ENCODE measurements around the gene COL20A1. TPM values are rescaled to one million over a fixed set of nuclear protein-coding genes. Genes with fewer than 3 reads are reported as not detected.

Gene COL20A1
- polyA plus RNA-seq, 2 of the 4 experiments (the other 2 are of a cell fraction) = 0.21 to 0.93 TPM

DNA sequence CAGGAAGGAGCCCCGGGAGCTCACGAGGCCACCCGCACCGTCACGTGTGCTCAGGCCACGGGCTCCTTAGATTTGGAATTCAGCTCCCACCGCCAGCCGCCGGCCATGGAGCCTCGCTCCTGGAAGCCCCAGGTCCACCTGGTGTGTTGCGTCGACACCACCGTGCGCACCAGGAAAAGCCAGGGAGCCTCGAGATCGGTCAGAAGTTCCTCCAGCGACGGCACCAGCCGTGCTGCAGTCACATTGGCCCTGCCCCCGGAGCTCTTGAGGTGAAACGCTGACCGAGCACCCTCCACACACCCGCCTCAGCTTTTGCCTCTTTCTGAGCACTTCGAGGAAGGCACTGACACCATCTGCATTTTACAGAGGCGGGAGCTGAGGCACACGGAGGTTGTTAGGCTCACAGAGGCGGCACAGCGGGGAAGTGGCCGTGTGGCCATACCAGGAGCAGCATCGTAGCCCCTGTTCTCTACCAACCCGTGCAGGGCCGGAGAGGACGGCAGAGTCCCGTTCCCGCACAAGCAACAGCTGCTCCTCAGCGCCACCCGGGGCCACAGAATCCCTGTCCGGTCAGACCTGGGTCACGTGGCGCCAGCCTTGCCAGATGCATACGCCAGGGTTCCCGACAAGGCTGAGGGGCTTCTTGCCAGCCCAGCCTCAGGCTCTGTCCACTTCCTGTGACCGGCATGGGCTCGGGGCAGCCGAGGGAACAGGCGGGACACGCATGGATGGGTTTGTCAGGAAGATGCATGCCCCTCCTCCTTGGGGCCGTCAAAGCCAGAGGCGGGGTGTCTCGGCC, 46.3 kb upstream of the COL20A1 start:
- ChIA-PET CTCF (interaction anchor here (0.7 to 11.7 kb wide), 6 partner anchors 8 to 34 kb away, joined by 3 to 131 read pairs (median 6); partner anchors contain the start of gene BIRC7), POLR2A (no interaction called here)
- peak; percentile 12 for TF ChIP-seq MAFK (IDR thresholded peaks at IDR 0.05; ENCODE audit: partially characterized antibody)
- no peak for TF ChIP-seq HEYL (CRISPR knock-in tag; IDR thresholded peaks at IDR 0.05)
- H3K4me1 ChIP-seq = peaks cover 32% of the 10 kb centered on the region
- FAIRE-seq (no peak), ATAC-seq (no peak), DNase-seq (ENCODE audit: low read depth in 1 of 2, low spot score in 1 of 2) (no peak)
- H3K27ac ChIP-seq = peak overlapping the region in 1 of 2 experiments; percentile 63; a peak in 3 of 6 replicates
- no peak overlapping the region for H3K4me2 ChIP-seq
- H3K9me3 ChIP-seq = no peaks in the 10 kb centered on the region
- WGBS (ENCODE audit: missing lambda C conversion rate) = 94% methylated on average over 38 of the region's 50 CpGs
- no peak overlapping the region for H3K4me3 ChIP-seq

DNA sequence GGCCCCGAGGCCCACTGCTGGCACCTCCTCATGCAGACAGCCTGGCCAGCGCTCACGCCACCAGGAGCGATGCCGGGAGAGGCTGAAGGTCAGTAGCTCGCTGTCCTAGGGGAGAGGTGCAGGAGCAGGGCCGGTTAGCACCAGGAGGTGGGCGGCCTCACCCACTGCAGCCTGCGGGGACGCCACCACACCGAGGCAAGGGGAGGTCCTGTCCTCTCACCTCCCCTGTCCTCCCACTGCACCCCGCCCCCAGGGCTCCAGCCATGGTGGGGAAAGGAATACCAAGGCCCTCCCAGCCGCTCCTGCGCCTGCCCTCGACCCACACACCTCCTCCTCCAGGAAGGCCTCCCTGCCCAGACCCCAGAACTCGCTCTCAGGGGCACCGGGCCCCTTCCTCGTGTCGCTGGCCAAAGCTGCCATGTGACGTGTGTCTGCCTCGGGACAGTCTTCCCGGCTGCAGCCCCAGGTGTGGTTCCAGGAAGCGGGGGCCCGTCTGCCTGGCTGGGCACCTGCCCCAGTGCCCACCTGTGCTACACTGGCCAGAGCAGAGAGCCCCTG, 45.2 kb upstream of the COL20A1 start:
- no peak overlapping the region for H3K4me3 ChIP-seq
- H3K9me3 ChIP-seq = no peaks in the 10 kb centered on the region
- peak overlapping the region; percentile 35 to 63; a peak in 4 of 6 replicates for H3K27ac ChIP-seq
- no peak overlapping the region for H3K4me2 ChIP-seq
- ChIA-PET POLR2A (no interaction called here), CTCF (interaction anchor here (0.6 to 11.7 kb wide), 5 partner anchors 11 to 33 kb away, joined by 3 to 131 read pairs (median 8); partner anchors contain the start of gene BIRC7)
- ATAC-seq = no peak
- WGBS (ENCODE audit: missing lambda C conversion rate) = 87% methylated on average over 19 of the region's 24 CpGs
- H3K4me1 ChIP-seq = peaks cover 35% of the 10 kb centered on the region
- no peak for TF ChIP-seq JUN (IDR thresholded peaks at IDR 0.05)
- TF ChIP-seq CEBPB (IDR thresholded peaks at IDR 0.05) = no peak
- peak; percentile 50 for TF ChIP-seq ZFP36 (IDR thresholded peaks at IDR 0.05; ENCODE audit: borderline replicate concordance, partially characterized antibody)
- TF ChIP-seq SMC3 (IDR thresholded peaks at IDR 0.05) = no peak
- TF ChIP-seq NR3C1 (IDR thresholded peaks at IDR 0.05) = no peak
- TF ChIP-seq FOSB (CRISPR knock-in tag; IDR thresholded peaks at IDR 0.05) = no peak
- TF ChIP-seq HOXB5 (CRISPR knock-in tag; IDR thresholded peaks at IDR 0.05) = no peak
- no peak for FAIRE-seq
- no peak for DNase-seq (ENCODE audit: low read depth in 1 of 2, low spot score in 1 of 2)

DNA sequence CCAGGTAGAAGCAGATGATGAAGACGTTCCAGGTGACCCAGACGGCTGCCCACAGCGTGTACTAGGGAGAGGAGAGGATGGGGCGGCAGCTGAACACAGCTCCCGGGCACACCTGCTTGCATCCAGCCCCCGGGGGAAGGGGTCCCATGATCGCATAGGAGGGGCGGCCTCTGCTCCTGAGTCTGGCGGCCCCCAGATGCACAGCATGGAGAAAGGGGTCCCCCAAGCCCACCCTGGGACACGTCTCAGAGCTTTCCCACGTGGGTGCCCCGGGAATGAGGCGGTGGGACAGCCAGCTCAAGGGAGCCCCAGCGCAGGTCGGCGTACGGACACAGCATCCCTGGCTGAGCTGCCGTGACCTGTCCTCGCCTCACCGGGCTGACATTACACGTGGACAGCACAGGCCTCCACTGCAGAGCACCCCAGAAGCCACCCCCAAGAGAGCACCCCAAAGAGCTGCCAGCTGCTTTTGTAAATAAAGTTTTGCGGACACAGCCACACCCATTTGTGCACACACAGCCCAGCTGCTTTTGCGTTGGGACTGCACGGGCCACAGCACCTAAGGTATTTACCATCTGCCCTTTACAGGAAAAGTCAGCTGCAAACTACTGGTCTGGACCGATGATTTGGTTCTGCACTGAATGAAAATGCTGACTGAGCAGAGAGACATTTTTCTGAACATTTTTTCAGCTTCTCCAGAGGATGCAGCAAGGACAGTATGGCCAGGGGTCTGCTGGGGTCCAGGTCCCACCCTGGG, 44.0 kb upstream of the COL20A1 start:
- CTCF ChIA-PET = interaction anchor here (0.6 to 11.7 kb wide), 11 partner anchors 8 to 45 kb away, joined by 3 to 131 read pairs (median 3); partner anchors contain the start of gene BIRC7
- no peak for TF ChIP-seq RNF2 (IDR thresholded peaks at IDR 0.05; ENCODE audit: borderline replicate concordance, low read depth)
- no peak for TF ChIP-seq MYC (IDR thresholded peaks at IDR 0.05; ENCODE audit: borderline replicate concordance, low read length)
- no peak for TF ChIP-seq TP53 (CRISPR knock-in tag; IDR thresholded peaks at IDR 0.05)
- TF ChIP-seq MAFK (IDR thresholded peaks at IDR 0.05; ENCODE audit: partially characterized antibody) = peak; percentile 94
- 56% methylated on average over 11 of the region's 25 CpGs for WGBS (ENCODE audit: missing lambda C conversion rate)
- H3K27ac ChIP-seq = peak overlapping the region; percentile 36 to 63; a peak in 5 of 6 replicates
- no peak for DNase-seq (ENCODE audit: low read depth in 1 of 2, low spot score in 1 of 2)
- FAIRE-seq = no peak
- H3K4me1 ChIP-seq = peaks cover 42% of the 10 kb centered on the region
- no peak overlapping the region for H3K4me3 ChIP-seq
- peak overlapping the region; percentile 28; the same call in 2 of the 3 replicates for H3K4me2 ChIP-seq
- POLR2A ChIA-PET = no interaction called here
- no peak; a peak in 1 of 6 replicates for ATAC-seq
- H3K9me3 ChIP-seq = no peaks in the 10 kb centered on the region

DNA sequence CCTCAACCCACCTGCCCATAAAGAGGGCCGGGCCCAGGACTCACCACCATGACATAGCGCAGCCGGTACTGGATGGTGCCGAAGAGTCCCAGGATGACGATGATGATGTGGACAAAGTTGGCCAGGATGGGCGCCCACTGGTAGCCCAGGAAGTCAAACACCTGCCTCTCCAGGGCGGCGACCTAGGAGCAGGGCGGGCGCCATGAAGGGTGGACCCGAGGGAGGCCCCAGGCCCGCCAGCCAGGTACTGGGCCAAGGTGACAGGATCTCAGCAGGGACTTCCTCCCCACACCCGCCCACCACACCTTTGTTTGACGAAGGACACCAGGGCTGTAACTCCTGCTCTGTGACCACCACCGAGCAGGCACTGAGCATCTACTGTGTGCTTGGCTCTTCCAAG, 43.1 kb upstream of the COL20A1 start:
- no peak overlapping the region for H3K4me3 ChIP-seq
- H3K9me3 ChIP-seq = no peaks in the 10 kb centered on the region
- ChIA-PET POLR2A (no interaction called here), CTCF (interaction anchor here (0.7 to 11.7 kb wide), 8 partner anchors 9 to 41 kb away, joined by 3 to 131 read pairs (median 4); partner anchors contain the start of gene BIRC7)
- DNase-seq (ENCODE audit: low read depth in 1 of 2, low spot score in 1 of 2) (no peak), ATAC-seq (no peak), FAIRE-seq (no peak)
- H3K4me1 ChIP-seq = peaks cover 48% of the 10 kb centered on the region
- peak overlapping the region; percentile 36 to 63; a peak in 5 of 6 replicates for H3K27ac ChIP-seq
- 93% methylated on average over 13 of the region's 15 CpGs for WGBS (ENCODE audit: missing lambda C conversion rate)
- H3K4me2 ChIP-seq = no peak overlapping the region
- TF ChIP-seq CBX8 (IDR thresholded peaks at IDR 0.05) (no peak), JUNB (IDR thresholded peaks at IDR 0.05) (no peak), ESRRA (IDR thresholded peaks at IDR 0.05; ENCODE audit: borderline replicate concordance, low read length) (no peak), HDAC2 (IDR thresholded peaks at IDR 0.05) (no peak), HOXA7 (CRISPR knock-in tag; IDR thresholded peaks at IDR 0.05) (no peak), NPAS2 (CRISPR knock-in tag; IDR thresholded peaks at IDR 0.05; ENCODE audit: borderline replicate concordance) (no peak), EHMT2 (IDR thresholded peaks at IDR 0.05; ENCODE audit: low read depth) (no peak), SMC3 (IDR thresholded peaks at IDR 0.05) (no peak), FOSL2 (IDR thresholded peaks at IDR 0.05) (no peak), FOSL2 (CRISPR knock-in tag; IDR thresholded peaks at IDR 0.05) (no peak), HOXB13 (CRISPR knock-in tag; IDR thresholded peaks at IDR 0.05; ENCODE audit: low read depth) (no peak), POLR2A (IDR thresholded peaks at IDR 0.05; ENCODE audit: low read length) (no peak), RAD21 (conservative IDR thresholded peaks at IDR 0.05 in 1 of 2, IDR thresholded peaks at IDR 0.05 in 1 of 2) (no peak), JUN (IDR thresholded peaks at IDR 0.05) (no peak), POLR2AphosphoS2 (conservative IDR thresholded peaks at IDR 0.05; ENCODE audit: low read length) (no peak), RCOR1 (IDR thresholded peaks at IDR 0.05; ENCODE audit: low read depth, low read length) (no peak)
- TF ChIP-seq, protein P1, sequence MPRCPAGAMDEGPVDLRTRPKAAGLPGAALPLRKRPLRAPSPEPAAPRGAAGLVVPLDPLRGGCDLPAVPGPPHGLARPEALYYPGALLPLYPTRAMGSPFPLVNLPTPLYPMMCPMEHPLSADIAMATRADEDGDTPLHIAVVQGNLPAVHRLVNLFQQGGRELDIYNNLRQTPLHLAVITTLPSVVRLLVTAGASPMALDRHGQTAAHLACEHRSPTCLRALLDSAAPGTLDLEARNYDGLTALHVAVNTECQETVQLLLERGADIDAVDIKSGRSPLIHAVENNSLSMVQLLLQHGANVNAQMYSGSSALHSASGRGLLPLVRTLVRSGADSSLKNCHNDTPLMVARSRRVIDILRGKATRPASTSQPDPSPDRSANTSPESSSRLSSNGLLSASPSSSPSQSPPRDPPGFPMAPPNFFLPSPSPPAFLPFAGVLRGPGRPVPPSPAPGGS (IDR thresholded peaks at IDR 0.05) = no peak
- TF ChIP-seq, protein P2, sequence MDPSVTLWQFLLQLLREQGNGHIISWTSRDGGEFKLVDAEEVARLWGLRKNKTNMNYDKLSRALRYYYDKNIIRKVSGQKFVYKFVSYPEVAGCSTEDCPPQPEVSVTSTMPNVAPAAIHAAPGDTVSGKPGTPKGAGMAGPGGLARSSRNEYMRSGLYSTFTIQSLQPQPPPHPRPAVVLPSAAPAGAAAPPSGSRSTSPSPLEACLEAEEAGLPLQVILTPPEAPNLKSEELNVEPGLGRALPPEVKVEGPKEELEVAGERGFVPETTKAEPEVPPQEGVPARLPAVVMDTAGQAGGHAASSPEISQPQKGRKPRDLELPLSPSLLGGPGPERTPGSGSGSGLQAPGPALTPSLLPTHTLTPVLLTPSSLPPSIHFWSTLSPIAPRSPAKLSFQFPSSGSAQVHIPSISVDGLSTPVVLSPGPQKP (IDR thresholded peaks at IDR 0.05; ENCODE audit: low read depth, low read length) = no peak

Measured in A549 (cell line).